8988T (cell line): ENCODE measurements around the gene EAF1.

Source experiments
- DNase-seq: peaks from one replicate; pipeline ENCODE4 v3.0.0; 2011

The EAF1 gene

DNA sequence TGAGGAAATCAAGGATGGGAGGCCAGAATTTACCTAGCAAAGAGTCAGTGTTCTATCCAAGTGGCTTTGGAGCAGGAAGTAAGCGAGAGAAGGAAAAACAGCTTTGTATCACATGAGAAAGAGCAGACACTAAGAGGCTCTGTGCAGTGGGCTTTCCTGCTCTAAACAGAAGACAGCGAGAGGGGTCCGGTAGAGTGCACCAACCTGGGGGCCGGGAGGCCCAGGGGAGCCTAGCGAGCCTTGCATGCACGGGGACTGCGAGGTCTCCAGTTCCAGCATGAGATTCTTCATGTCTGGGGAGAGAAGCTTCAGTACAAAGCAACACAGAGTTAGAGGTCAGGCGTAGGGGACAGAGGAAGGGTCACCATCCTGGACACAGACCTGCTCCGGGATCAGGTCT lies 60.6 kb downstream of the EAF1 start:
- DNase-seq, result no peak

DNA sequence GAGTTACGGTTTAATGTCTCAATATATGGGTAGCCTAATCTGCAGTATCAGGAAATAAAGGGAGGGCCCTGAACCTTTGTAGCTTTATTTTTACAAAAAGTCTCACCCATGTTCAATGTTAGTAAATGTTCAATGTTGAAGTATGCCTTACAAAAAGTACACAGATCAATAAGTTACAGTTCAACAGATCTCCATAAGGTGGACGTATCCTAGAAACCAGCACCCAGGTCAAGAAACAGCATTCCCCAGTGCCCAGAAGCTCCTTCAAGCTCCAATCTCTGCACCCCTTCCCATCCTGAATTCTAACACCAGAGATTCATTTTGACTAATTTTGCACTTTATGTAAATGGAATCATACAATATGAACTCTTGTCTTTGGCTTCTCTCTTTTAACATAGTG lies 62.8 kb downstream of the EAF1 start:
- no peak for DNase-seq

DNA sequence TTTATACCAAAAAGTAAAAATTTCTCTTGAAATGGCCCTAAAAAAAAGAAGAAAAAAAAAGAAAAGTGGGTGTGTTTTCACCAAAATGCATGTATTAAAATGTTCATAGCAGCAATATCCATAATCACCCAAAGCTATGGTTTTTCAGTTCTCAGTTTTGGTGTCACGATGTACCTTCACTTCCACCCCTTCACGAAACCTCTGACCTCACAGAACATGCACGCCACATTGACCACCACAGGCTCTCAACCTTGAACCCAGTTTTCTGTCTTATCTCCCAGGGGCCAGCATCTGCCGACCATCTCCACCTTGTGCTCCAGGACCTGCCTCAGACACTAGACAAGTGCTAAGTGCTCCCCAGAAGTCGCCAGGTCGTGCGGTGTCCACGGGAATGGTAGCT lies 63.7 kb downstream of the EAF1 start:
- DNase-seq, result no peak
